ENCODE measurements around the gene GRB10.
A peak's percentile ranks its signal among the peaks of the same experiment; 100 is the strongest.

The GRB10 gene

DNA sequence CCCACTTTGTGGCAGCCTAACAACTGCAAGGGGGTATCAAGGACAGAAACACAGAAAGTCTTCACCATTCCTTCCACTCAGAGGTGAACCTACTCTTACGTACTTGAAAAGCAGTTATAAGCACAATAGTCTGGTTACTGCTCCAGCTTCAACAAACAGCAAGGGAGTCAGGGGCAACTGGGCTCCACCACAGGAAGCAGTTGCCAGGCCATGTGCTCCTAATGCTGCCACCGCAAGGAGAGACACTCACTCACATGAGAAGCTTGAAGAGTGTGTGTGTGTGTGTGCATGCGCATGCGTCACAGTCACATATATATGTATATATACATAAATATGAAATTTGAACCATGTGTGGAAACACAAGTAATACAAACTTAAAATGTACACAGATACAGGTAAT, 65.5 kb downstream of the GRB10 start:
- DNase-seq, result no peak

DNA sequence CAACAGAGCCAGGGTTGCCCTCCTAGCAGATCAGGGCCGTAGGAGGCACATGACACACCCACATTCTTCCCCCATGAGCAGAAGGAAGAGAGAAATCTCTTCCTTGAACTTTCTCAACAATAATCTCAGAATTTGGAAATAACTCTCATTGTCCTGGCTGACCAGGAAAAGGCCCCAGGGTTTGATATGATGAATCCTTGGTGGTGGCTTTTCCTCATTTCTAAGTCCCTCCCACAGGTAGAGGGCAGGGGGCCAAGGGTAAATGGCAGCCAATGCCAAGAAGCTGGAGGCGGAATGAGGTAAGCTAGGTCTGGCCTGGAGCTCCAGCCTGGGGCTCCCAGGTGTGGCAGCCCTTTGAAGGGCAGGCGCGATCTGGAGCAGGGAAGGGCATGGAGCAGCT, 67.8 kb downstream of the GRB10 start:
- DNase-seq, result no peak

DNA sequence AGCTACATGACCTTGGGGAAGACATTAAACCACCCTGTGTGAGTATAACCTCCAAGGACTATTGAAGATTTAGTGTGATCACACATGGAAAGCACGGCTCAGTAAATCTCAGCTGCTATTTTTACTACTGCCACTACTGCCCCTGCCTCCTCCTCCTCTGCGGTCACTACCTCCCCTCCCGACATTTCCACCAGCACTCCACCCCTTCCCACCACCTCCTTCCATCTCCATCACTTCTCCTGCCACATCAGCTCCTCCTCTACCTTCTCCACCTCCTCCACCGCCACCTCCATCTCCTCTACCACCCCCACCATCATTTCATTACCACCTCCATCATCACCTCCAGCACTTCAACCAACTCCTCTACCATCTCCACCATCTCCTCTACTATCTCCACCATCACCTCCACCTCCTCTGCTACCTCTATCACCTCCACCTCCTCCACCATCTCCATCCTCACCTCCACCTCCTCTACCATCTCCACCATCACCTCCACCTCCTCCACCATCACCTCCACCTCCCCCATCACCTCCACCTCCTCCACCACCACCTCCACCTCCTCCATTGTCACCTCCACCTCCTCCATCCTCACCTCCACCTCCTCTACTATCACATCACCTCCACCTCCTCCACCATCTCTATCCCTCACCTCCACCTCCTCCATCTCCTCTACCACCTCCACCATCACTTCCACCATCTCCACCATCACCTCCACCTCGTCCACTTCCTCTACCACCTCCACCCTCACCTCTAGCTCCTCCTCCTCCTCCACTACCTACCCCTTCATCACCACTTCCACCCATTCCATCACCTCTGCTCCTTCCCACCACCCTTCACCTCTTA, 69.4 kb downstream of the GRB10 start:
- DNase-seq, result no peak

DNA sequence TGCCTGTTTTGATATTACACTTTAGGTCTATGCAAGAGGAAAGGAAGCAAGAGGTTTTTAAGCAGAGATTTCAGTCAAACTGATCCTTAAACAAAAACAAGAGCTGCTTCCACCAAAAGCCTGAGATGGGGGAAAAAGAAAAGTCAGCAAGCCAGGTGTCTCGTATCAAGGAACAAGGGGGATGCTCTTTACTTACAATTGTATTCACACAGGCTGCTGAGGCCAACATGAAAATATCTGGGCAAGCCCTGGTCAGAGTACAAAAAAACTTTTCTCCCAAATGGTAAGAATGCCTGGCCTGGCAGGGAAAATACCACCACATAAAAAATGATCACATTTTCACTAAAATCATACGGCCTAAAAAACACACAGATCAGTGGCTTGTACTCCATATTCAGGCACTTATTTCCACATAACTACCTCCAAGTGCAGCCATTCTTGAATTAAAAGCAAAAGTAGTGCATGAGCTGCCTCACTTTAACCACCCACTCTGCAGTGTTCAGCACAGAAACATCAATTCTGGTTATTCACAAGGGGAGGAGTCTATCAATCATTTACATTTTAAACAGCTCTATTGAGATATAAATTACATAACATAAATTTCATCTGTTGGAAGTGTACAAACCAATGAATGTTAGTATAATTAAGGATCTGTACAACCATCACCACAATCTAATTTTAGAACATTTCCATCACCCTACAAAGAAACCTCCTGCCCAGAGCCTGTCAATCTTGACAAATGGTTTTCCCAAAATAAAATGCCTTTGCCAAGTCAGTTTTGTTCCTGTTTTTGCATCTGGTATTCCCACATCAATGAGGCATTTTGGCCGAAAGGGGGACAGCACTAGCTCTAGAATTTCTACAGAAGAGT, 70.2 kb downstream of the GRB10 start:
- no peak for DNase-seq

DNA sequence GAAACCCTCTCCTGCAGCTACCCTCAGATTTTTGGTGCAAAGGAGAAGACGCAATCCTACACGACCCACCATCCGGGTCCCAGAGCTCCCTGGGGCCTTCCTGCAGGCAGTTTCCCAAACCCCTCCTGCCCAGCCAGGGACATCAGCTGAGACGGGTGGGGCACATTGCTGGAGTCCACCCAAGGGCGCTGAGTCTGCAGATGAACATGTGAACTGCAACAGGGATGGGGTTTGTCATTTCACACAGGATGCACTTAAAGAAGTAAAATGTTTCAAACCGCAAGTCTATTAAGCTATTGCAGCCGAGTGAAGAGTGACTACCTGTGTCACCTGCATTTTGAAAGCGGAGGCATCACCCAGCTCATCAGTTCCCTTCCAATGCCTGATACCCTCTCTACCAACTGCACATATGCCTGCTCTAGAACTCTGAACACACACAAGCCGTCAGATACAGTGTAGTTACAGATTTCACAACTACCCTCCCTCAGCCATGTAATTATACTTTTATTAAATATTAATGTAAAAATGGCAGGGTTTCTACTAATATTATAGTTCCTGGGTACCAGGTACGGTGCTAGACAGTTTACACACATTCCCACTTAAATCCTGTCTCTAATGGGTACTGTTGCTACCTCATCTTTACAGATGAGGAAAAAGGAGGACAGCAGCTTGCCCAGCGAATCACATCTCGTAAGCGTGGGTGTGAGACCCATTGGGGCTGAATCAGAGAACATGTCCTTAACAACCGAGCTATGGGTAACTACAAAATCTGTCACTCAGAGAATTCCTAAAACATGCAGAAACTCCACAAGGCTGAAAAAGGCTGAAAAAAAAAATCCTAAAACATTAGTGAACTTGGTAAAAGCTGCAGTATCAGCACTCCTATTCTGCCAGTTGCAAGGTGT, 71.2 kb downstream of the GRB10 start:
- no peak for DNase-seq

DNA sequence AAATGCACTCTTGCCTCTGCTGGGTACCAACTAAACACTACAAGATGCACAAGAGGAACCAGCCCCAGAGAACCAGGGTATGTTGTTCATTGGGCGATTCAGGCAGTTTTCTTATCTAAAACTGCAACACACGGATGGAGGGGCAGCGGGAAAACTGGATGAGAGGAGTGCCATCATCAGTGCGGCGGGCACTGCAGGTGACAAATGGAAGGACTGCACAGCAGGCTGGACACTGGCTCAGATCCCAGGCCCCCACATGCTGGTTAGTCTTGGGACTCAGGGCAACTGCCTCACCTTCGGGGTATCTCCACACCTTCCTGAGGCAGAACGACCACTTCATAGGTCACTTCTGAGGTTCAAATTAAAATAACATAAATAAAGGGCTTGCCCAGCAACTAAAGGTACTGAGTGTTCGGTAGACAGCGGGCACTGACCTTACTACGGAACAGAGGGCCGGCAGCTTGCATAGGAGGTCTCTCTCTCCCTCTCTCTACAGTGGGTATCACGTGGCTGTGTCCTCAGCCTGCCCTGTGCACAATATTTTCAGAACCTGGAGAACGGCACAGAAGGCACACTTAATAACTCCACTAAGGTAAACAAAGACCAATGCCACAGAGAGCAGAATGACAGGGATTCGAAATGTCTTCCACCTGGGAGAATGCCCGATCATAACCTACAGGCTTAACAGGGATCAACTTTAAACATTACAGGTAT, 72.1 kb downstream of the GRB10 start:
- DNase-seq, result no peak

DNA sequence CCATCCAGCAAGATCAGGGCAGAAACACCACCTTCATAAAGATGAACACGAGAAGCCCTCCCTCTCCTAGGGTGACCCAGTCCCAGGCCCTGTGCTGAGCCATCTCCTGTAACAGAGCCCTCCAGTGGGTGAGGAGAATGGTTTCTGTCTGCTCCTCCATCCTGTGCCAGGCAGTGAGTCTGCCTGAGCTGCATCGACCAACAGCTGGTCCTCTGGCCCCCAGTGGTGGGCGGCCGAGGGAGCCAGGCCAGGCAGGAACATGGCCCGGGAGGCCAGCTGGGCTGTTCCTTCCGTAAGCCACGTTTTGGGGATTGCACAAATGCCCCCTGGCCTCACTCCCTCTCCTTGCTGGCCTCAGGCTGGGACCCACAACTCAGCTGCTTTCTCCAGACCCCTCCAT, 73.5 kb downstream of the GRB10 start:
- no peak for DNase-seq

DNA sequence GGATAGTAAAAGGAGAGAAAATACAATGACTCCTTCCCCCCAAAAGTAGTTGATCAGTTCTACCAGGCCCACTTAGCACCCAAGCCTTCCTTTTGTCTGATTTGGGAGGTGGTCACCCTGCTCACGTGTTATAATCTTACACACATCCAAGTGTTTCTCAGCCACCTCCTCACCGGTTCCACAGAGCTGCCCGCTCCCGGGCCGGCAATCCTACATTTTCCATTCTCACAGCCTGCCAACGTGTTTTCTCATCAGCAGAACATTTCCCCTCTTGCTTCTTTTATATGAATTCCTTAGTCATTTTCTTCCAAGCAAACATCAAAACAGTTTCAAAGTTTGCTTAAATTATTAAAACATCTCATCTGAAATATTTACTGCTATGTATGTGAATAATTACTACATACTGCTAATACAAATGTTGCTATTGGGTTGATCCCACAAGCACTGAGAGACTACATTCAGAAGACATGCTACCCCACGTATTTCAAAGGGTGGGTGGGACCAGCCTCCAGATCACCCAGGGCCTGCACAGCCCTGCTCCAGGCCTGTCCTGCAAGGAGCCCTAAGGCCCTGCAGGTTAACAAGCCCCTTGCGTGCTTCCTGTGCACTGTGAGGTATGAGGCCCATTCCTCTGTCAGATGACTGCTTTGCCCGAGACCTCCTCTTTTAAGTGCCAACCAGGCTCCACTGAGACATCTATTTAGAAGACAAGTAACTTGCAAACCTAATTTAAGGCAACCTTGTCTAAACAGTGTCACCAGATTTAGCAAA, 75.3 kb downstream of the GRB10 start:
- no peak for DNase-seq

DNA sequence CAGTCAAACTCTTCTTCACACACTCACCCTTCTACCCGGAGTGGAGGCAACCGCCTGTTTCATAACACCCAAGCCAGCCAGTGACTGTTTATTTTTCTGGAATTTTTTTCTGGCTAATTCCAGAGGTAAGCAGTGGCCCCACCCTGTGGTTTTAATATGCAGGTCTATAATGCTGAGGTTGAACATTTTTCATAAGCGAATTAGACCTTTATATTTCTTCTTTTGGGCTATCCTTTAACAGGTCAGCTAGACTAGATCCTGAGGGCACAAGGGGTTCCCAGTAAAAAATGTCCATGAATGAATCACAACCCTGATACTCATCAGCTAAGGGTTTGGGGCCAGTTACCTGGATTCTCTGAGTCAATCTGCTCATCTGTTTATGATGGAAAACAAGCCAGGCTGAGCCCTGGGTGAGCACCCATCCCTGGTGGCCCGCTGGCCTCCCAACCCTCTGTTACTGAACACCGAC, 76.2 kb downstream of the GRB10 start:
- DNase-seq, result no peak

DNA sequence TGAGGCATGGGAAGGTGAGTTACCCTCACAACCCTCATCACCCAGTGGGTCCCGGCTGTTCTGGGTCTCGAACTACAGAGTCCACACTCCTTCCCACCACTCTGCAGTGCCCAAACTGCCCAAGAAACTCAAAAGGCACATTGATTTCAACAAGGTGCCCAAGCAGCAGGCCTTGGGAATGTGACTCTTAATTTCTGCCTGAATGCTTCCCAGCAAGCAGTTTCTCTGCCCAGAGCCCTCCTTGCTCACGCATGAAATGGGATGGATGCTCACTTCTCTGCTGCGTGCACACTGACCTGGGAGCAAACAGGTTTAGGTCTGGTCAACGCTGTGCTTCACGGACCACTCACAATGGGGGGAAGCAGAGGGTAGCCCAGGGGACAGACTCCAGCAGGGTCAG, 77.9 kb downstream of the GRB10 start:
- no peak for DNase-seq

DNA sequence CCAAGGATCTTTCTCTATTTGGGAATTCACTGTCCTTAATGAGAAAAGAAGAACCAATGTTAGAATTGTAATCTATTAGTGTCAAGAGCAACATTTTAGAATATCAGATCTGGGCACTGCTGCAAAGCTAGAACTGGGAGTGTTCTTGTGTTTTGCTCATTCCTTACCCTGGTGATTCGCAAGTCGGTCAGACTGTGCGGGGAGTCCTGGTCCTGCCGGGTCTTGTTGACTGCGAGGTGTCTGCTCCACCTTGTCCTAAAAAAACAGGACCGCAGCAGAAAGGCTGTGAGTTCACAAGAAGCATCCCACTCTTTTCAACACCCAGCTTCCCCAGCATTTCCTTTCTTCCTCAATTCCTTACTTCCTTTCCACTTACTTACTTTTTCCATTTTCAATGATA, 79.0 kb downstream of the GRB10 start:
- no peak for DNase-seq

DNA sequence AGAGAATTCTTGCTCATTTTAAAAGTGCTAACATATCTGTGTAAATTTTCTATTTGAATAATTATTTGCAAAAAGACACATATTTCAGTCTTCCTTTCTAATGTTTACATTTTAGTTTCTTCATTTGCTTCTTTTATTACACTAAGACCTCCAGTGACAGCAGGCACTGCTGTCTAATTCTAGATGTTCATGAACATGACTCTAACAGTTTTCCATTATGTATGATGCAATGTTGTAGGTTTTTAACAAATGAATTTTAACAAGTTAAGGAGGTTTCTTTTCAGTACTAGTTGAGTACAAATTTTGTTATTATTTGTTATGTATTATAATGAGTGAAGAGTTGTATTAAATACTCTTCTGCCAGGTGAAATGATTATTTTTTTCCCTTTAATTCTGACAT, 83.6 kb downstream of the GRB10 start:
- peak; percentile 39 for DNase-seq

DNA sequence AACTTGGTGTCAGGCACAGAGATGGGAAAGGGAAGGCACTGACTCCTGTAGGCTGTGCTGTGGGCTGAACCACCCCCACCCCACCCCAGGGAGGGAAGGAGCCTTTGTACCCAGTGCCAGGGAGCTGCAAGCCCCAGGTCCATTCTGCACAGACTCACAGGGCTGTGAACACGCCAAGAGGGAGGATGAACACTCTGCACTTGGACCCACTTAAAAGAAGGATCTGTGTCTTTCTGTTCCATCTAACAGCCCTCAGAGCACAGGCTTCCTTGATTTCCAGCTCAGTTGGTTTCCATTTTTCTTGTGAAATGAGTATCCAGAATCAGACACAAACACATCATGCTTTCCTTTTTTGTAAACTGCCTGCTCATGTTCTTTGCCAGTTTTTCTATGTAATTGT, 84.9 kb downstream of the GRB10 start:
- DNase-seq, result no peak

DNA sequence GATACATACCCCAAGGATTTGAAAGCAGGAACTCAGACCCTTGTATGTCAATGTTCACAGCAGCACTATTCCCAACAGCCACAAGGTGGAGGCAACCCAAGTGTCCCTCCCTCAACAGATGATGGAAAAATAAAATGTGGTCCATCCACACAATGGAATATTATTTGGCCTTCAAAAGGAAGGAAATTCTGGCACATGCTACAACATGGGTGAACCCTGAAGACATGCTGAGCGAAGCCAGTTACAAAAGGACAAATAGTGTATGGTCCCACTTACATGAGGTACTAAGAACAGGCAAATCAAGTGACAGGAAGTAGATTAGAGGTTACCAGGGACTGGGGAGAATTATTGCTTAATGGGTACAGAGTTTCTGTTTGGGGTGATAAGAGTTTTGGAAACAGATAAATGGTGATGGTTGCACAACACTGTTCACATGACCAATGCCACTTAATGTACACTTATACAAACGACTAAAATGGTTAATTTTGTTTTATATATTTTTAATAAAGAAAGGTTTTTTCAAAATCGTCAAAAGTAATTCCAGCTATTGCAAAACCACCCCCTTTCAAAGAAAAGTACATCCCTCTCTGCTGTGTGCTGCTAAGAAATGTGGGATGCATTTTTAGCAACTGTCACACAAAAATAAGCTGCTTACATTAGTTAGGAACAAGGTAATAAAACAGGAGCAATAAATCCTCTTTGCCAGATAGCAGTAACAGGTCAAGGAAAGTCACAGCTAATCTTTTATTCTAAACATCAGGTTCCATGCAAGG, 85.7 kb downstream of the GRB10 start:
- peak; percentile 77 for DNase-seq

DNA sequence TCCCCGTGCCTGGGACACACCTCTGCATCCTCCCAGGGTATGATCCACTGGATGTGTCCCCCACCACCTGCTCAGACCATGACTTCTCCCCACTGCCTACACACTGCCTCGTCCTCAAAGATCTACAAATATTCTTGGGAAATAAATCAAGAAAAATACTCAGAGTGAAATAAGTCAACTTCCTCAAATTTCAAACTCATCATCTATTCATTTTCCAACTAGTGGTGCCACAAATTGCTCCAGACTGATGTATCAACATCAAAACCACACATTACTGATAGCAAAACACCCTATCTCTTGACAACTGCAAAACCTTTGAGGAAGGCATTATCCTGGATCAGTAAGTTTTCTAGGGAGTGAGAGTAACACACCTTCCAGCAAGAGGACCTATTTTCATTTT, 87.7 kb downstream of the GRB10 start:
- peak; percentile 1 for DNase-seq

DNA sequence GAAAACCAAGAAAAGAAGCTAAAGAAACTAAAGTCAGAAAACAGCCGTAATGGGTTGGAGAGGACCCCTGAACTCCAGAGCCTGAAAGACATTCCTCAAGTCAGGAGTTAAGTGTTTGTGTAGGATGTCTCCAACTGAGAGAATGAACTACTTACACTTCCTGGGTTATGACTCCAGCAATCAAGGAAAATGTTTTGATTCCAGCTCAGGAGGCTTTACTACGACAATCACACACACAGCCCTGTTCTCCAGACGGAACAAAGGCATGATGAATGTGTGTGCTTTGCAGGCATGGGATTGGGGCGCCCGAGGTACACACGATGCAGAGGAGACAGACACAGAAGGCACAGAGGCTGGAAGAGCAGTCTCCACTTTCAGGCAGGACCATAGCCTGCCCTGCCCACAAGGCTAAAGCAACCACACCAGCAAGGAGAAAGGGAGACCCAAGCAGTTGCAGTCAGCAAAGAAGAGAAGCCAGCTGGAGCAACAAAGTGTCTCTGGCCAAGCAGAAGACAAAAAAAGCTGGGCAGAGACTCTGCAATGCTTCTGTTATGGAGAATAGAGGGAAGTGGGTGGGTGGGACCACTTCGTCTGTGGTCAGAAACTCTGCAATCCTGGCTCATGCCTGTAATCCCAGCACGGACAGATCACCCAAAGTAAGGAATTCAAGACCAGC, 89.1 kb downstream of the GRB10 start:
- no peak for DNase-seq

DNA sequence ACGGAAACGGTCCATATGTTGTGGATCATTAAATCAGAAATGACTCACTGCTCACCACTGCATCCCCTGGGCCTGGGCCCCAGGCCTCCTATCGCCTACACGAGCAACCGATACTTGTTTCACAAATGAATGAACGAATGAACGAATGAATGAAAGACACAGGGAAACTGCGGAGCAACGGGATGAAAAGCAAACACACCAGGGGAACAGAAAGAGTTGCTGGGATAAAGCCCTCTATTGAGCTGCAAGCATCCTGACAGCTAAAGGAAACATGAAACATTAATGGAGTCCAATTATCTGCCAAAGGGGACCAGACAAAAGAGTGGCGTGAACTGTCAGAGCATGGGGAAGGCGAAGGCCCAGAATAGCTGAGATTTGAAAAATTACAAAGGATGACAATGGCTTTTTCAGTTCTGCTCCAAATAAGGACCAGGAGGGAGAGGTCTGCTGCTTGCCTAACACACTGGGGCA, 92.1 kb downstream of the GRB10 start:
- DNase-seq, result no peak

DNA sequence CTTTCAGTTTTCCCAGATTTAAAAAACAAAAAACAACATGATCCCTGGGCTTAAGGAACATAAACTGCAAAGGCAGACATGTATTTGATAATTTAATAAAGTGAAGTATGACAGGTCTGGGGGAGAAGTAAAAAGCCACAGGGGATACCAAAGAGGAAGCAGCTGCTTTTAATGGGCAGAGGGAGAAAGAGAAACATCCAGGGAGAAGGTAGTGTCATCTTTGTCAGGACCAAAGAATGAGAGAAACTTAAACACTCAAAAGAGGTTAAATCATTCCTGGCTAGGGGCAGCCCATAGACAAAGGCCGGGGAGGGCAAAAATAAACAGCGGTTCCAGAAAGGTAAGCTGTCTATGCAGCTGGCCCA, 94.5 kb downstream of the GRB10 start:
- DNase-seq, result no peak

DNA sequence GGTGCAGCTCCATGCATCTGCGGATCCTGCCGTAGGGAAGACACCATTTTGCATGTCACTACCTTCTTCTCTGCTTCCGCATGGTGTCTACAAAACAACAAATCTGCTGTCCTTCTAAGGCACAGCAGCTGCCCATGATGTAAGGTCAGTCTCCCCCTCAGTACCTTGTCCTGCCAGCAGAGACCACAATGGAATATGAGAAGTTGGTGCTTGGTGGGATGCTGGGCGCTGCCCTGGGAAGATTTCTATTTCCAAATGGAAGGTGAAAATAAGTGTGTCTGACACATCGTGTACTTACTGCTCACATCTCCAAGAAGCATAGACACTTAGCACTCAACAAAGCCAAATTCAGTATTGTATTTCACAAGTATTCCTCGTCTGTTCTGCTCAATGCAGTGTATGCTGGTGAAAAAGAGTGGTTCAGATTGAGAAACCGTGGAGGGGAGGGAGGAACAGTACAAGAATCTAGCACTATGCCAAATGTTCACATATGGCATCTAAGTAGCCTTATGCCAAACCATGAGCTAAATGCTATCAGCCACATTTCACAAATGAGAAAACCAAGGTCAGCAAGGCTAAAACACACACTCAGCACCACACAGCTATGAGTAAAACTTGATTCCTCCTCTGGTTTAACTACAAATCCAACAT, 95.0 kb downstream of the GRB10 start:
- no peak for DNase-seq

DNA sequence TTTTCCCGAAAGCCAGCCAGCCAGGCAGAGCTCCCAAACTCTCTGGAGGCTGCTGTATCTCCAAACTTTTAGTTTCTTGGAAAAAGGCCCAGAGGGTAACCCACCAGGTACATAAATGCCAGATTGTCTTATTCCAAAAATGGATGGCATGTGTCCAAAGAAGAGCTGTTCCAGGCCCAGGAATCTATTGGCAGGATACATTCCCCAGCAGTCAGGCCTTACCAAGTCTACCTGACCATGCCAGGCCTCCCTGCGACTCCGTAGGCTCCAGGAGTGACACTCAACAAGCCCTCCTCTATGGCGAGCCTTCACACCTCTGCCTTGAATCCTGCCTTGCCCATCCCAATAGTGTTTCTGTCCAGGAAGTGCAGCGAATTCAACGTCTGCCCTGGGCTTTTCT, 95.6 kb downstream of the GRB10 start:
- DNase-seq, result no peak

Measured in OCI-M1 (cell line).